Tibial nerve (tissue), 4 donors: ENCODE data around the gene FBXO8.

Experiments
- CTCF ChIP-seq, 5 experiments: fragments of 200-600 bp in 3 of 5; fragments of 450-650 bp in 2 of 5; sonication (generic) in 3 of 5; IDR thresholded peaks; one replicate each; pipeline ENCODE4 v1.5.1; 2016 to 2019; ENCODE audit warnings: antibody characterized with exemption in 5 of 5, mild to moderate bottlenecking in 3 of 5, moderate library complexity in 2 of 5
- EP300 ChIP-seq, 2 donors: sonication (generic); formaldehyde crosslinking; IDR thresholded peaks; one replicate each; pipeline ENCODE4 v1.6.1; 2017; ENCODE audit warnings: antibody characterized with exemption in 2 of 2, mild to moderate bottlenecking in 1 of 2
- POLR2A ChIP-seq, 2 donors: fragments of 450-650 bp; IDR thresholded peaks; one replicate each; pipeline ENCODE4 v1.6.1; 2017; ENCODE audit warnings: antibody characterized with exemption in 2 of 2, mild to moderate bottlenecking in 2 of 2, moderate library complexity in 2 of 2

- TF ChIP-seq CTCF (IDR thresholded peaks at IDR 0.05) (no peak), POLR2A (IDR thresholded peaks at IDR 0.05) (no peak), EP300 (IDR thresholded peaks at IDR 0.05) (no peak)
These were observed 9.0 kb upstream of the FBXO8 start for GRCh38 chr4:174292473-174292872.
